Mesendoderm (in vitro differentiated cells): ENCODE results near the gene ACTR5.

Experiments
- DNase-seq: peaks from one replicate; pipeline ENCODE4 v3.0.0; 2013
- H2AK5ac ChIP-seq: 2 replicates; pipeline ENCODE4 v1.6.1; 2013; ENCODE audit warnings: low read length, inconsistent platforms
- H2BK120ac ChIP-seq: 2 replicates; pipeline ENCODE4 v1.6.1; 2013; ENCODE audit warnings: low read depth, mild to moderate bottlenecking, low read length, moderate library complexity, mixed read lengths
- H2BK15ac ChIP-seq: replicated peaks from 2 replicates; pipeline ENCODE4 v1.6.1; 2013; ENCODE audit warnings: low read depth, mild to moderate bottlenecking, moderate library complexity
- H2BK5ac ChIP-seq: 2 replicates; pipeline ENCODE4 v1.6.1; 2013; ENCODE audit warnings: low read length, inconsistent platforms
- H3K18ac ChIP-seq: 2 replicates; pipeline ENCODE4 v1.6.1; 2013; ENCODE audit warnings: mild to moderate bottlenecking, low read length, mixed read lengths
- H3K23ac ChIP-seq: one replicate; pipeline ENCODE4 v1.6.1; 2013; ENCODE audit warnings: low read length
- H3K27ac ChIP-seq: 2 replicates; pipeline ENCODE4 v1.5.1; 2013; ENCODE audit warnings: low read depth, mild to moderate bottlenecking, inconsistent platforms, low read length, moderate library complexity
- H3K27me3 ChIP-seq: 2 replicates; pipeline ENCODE4 v1.6.1; 2013; ENCODE audit warnings: low read length, control low read depth, mild to moderate bottlenecking, inconsistent platforms; ENCODE audit not compliant: insufficient read depth, poor library complexity
- H3K36me3 ChIP-seq: 2 replicates; pipeline ENCODE4 v1.6.1; 2013; ENCODE audit warnings: low read length, inconsistent platforms; ENCODE audit not compliant: control insufficient read depth, insufficient read depth
- H3K4ac ChIP-seq: one replicate; pipeline ENCODE4 v1.6.1; 2013; ENCODE audit warnings: low read depth, mild to moderate bottlenecking, low read length, moderate library complexity
- H3K4me1 ChIP-seq: 2 replicates; pipeline ENCODE4 v1.6.1; 2013; ENCODE audit warnings: low read depth, low read length, inconsistent platforms; ENCODE audit not compliant: control insufficient read depth
- H3K4me2 ChIP-seq: 2 replicates; pipeline ENCODE4 v1.6.1; 2013; ENCODE audit warnings: low read length
- H3K4me3 ChIP-seq: 2 replicates; pipeline ENCODE4 v1.5.1; 2013; ENCODE audit warnings: mild to moderate bottlenecking, low read length
- H3K56ac ChIP-seq: one replicate; pipeline ENCODE4 v1.6.1; 2013; ENCODE audit warnings: low read length
- H3K79me1 ChIP-seq: 2 replicates; pipeline ENCODE4 v1.6.1; 2013; ENCODE audit warnings: low read length, inconsistent platforms
- H3K79me2 ChIP-seq: 2 replicates; pipeline ENCODE4 v1.6.1; 2013; ENCODE audit warnings: mild to moderate bottlenecking, low read length; ENCODE audit not compliant: control insufficient read depth, insufficient read depth
- H3K9ac ChIP-seq: 2 replicates; pipeline ENCODE4 v1.6.1; 2013; ENCODE audit warnings: low read length, inconsistent platforms
- H4K5ac ChIP-seq: one replicate; pipeline ENCODE4 v1.6.1; 2013; ENCODE audit warnings: low read length
- H4K8ac ChIP-seq: one replicate; pipeline ENCODE4 v1.6.1; 2013; ENCODE audit warnings: low read depth, mild to moderate bottlenecking, control low read depth, low read length, moderate library complexity
- WGBS: extraction: QIAGEN DNeasy Blood & Tissue Kit; methylation state at CpG from one replicate; pipeline ENCODE4 v1.1.7; 2013; ENCODE audit warnings: low lambda C conversion rate, missing lambda C conversion rate; ENCODE audit not compliant: insufficient coverage; ENCODE audit errors: extremely low coverage; 5-methylcytosine and 5-hydroxymethylcytosine counted together

ACTR5 gene

DNA sequence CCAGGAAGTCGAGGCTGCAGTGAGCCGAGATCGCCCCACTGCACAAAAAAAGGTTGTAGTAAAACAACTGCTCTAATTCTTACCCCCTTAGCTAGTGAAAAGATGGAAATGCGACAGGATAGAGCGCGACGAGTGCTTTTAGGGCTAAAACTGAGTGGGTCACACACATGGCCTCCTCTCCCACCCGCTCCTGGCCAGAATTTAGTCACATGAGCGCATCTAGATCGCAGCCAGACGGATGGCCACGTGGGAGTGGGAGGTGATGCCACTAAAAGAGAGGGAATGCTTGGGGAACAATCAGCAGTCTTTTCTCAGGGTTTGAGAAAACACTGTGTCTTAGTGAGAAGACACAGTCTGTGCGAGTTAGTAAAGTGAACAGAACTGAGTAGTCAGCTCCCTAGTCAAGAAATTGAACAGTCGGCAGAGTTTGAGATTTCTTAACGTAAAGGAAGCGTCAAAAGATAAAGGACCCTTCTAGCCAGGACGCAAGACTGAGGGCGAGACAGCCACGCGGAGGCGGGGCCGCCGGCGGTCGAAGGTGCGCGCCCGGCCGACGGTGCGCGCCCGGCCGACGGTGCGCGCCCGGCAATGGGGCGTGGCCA is 664 bp upstream of the ACTR5 start:
- Histone ChIP-seq H3K4me3 (no peak overlapping the region), H3K4me1 (peaks cover 6% of the 10 kb centered on the region), H3K4me2 (peak overlapping the region; percentile 57), H2BK5ac (no peak overlapping the region), H2BK120ac (no peak overlapping the region), H3K27ac (no peak overlapping the region), H3K9ac (peak overlapping the region; percentile 42), H3K27me3 (no peaks in the 10 kb centered on the region), H3K79me2 (peaks cover 11% of the 10 kb centered on the region), H3K79me1 (peaks cover 11% of the 10 kb centered on the region), H3K36me3 (no peaks in the 10 kb centered on the region), H3K18ac (no peak overlapping the region), H2BK15ac (no peak overlapping the region), H3K4ac (no peak overlapping the region), H2AK5ac (no peak overlapping the region), H3K56ac (peak overlapping the region; percentile 42), H4K8ac (no peak overlapping the region), H3K23ac (no peak overlapping the region), H4K5ac (peak overlapping the region; percentile 81)
- no peak for DNase-seq
- no CpG with 5 or more reads among the region's 39 CpGs for WGBS

DNA sequence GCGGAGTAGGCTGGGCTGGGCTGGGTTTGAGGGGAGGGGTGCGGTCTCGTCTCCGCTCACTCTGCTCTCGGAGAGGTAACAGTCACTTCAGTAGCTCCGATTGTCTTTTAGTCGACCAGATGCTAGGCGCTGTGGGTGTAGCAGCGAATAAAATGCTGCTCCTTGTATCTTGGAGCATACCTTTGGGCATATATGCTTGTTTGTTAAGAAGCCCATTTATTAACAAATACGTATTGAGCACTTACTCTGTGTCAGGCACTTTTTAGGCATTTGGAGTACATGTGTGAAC is 545 bp downstream of the ACTR5 start:
- H2AK5ac ChIP-seq, result no peak overlapping the region
- no CpG with 5 or more reads among the region's 10 CpGs for WGBS
- DNase-seq, result peak; percentile 77
- H3K4me3 ChIP-seq, result peak overlapping the region; percentile 90
- H3K9ac ChIP-seq, result peak overlapping the region; percentile 84
- no peak overlapping the region for H3K18ac ChIP-seq
- H2BK120ac ChIP-seq, result no peak overlapping the region
- H2BK5ac ChIP-seq, result no peak overlapping the region
- peaks cover 11% of the 10 kb centered on the region for H3K79me1 ChIP-seq
- peak overlapping the region; percentile 97 for H3K4me2 ChIP-seq
- H4K5ac ChIP-seq, result no peak overlapping the region
- peaks cover 11% of the 10 kb centered on the region for H3K79me2 ChIP-seq
- H3K27ac ChIP-seq, result no peak overlapping the region
- no peak overlapping the region for H4K8ac ChIP-seq
- H3K4ac ChIP-seq, result no peak overlapping the region
- H3K4me1 ChIP-seq, result peaks cover 6% of the 10 kb centered on the region
- H3K36me3 ChIP-seq, result no peaks in the 10 kb centered on the region
- no peaks in the 10 kb centered on the region for H3K27me3 ChIP-seq
- H2BK15ac ChIP-seq, result no peak overlapping the region
- H3K56ac ChIP-seq, result peak overlapping the region; percentile 99
- H3K23ac ChIP-seq, result no peak overlapping the region

DNA sequence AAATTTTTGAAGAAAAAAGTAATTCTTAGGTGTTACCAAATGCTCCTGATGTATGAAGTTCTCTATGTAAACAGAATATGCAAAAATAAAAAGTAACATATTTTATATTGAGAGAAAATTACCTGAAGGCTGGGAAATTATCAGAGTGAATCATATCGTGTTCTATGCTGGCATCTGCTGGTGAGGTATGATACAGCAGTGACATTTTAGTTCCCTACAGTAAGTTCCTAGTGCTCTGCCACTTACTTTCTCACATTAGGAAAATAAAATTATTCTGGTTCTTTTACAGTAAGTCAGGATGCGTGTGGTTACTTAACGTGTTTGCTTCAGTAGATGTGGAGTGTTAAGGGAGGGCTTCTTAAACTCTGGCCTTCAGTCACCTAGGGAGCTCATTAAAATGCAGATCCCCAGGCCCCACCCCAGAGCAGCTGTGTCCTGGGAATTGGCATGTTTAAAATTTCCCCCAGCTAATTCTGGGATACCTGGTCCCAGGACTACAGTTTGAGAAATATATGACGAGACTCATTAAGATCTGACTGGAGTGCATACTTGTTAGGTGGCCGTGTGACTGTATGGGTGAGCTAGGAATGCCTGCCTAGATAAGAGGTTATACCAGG is 3.2 kb downstream of the ACTR5 start:
- H3K27ac ChIP-seq, result no peak overlapping the region
- no peak overlapping the region for H3K9ac ChIP-seq
- H3K4me3 ChIP-seq, result no peak overlapping the region
- H3K36me3 ChIP-seq, result no peaks in the 10 kb centered on the region
- WGBS, result no CpG with 5 or more reads among the region's 5 CpGs
- DNase-seq, result no peak
- no peak overlapping the region for H3K4ac ChIP-seq
- no peak overlapping the region for H3K18ac ChIP-seq
- H2AK5ac ChIP-seq, result no peak overlapping the region
- H2BK15ac ChIP-seq, result no peak overlapping the region
- H4K5ac ChIP-seq, result no peak overlapping the region
- H3K27me3 ChIP-seq, result no peaks in the 10 kb centered on the region
- no peak overlapping the region for H2BK120ac ChIP-seq
- no peak overlapping the region for H2BK5ac ChIP-seq
- H3K4me1 ChIP-seq, result peaks cover 6% of the 10 kb centered on the region
- H4K8ac ChIP-seq, result no peak overlapping the region
- no peak overlapping the region for H3K4me2 ChIP-seq
- peaks cover 11% of the 10 kb centered on the region for H3K79me1 ChIP-seq
- H3K23ac ChIP-seq, result no peak overlapping the region
- H3K79me2 ChIP-seq, result peaks cover 11% of the 10 kb centered on the region
- no peak overlapping the region for H3K56ac ChIP-seq

DNA sequence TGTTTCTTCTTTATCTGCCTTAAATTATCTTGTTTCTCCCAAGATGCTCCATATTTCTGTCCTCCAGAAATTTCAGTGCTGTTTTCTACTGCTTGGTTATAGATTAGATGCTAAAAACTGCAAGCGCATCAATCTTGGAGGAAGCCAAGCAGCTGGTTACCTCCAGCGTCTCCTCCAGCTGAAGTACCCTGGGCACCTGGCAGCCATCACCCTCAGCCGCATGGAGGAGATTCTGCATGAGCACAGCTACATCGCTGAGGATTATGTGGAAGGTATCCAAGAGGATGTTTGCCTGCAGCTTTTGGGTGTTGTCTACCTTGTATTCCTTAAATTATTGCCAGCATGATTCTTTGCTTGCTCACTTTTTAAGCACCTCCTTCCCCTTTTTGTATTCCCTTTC is 3.8 kb downstream of the ACTR5 start:
- Histone ChIP-seq H3K4ac (no peak overlapping the region), H4K8ac (no peak overlapping the region), H4K5ac (no peak overlapping the region), H2BK15ac (no peak overlapping the region), H3K9ac (no peak overlapping the region), H3K27me3 (no peaks in the 10 kb centered on the region), H3K4me3 (no peak overlapping the region), H3K79me2 (peaks cover 11% of the 10 kb centered on the region), H2AK5ac (no peak overlapping the region), H3K23ac (no peak overlapping the region), H2BK5ac (no peak overlapping the region), H3K56ac (no peak overlapping the region), H3K36me3 (no peaks in the 10 kb centered on the region), H3K79me1 (peaks cover 11% of the 10 kb centered on the region), H3K4me1 (peaks cover 6% of the 10 kb centered on the region), H2BK120ac (no peak overlapping the region), H3K18ac (no peak overlapping the region), H3K27ac (no peak overlapping the region), H3K4me2 (no peak overlapping the region)
- DNase-seq, result no peak
- WGBS, result no CpG with 5 or more reads among the region's 4 CpGs

DNA sequence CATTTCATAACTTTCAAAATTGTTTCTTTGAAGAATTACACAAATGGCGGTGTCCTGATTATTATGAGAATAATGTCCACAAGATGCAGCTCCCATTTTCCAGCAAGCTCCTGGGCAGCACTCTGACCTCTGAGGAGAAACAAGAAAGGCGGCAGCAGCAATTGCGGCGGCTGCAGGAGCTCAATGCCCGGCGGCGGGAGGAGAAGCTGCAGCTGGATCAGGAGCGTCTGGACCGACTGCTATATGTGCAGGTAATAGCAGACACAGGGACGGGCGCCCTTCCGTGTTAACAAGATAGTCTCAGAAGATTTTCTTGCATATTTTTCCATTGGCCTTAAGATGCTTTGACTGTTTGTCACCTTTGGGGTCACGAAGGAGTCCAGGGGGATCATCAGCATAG is 6.7 kb downstream of the ACTR5 start:
- H3K9ac ChIP-seq, result no peak overlapping the region
- H3K4me1 ChIP-seq, result no peaks in the 10 kb centered on the region
- peaks cover 3% of the 10 kb centered on the region for H3K79me1 ChIP-seq
- peaks cover 3% of the 10 kb centered on the region for H3K36me3 ChIP-seq
- H4K8ac ChIP-seq, result no peak overlapping the region
- H3K23ac ChIP-seq, result no peak overlapping the region
- H3K4me2 ChIP-seq, result no peak overlapping the region
- H3K27me3 ChIP-seq, result no peaks in the 10 kb centered on the region
- no peak overlapping the region for H2BK5ac ChIP-seq
- H2AK5ac ChIP-seq, result no peak overlapping the region
- WGBS, result no CpG with 5 or more reads among the region's 13 CpGs
- no peak overlapping the region for H2BK120ac ChIP-seq
- no peak overlapping the region for H3K27ac ChIP-seq
- peaks cover 3% of the 10 kb centered on the region for H3K79me2 ChIP-seq
- H3K56ac ChIP-seq, result no peak overlapping the region
- H4K5ac ChIP-seq, result no peak overlapping the region
- H3K18ac ChIP-seq, result no peak overlapping the region
- no peak overlapping the region for H3K4ac ChIP-seq
- no peak overlapping the region for H2BK15ac ChIP-seq
- DNase-seq, result no peak
- H3K4me3 ChIP-seq, result no peak overlapping the region
